ENCODE results near the gene CSNK1D.

- TF ChIP-seq CTCF (IDR thresholded peaks at IDR 0.05) (no peak), ATF3 (CRISPR knock-in tag; conservative IDR thresholded peaks at IDR 0.05) (no peak), CREB1 (CRISPR knock-in tag; IDR thresholded peaks at IDR 0.05) (no peak), SP1 (CRISPR knock-in tag; conservative IDR thresholded peaks at IDR 0.05) (no peak), PRDM15 (CRISPR knock-in tag; IDR thresholded peaks at IDR 0.05) (no peak), MAX (CRISPR knock-in tag; IDR thresholded peaks at IDR 0.05) (no peak), STAT6 (CRISPR knock-in tag; conservative IDR thresholded peaks at IDR 0.05; ENCODE audit: low read depth) (no peak), ZSCAN18 (CRISPR knock-in tag; IDR thresholded peaks at IDR 0.05) (no peak), ZNF512 (CRISPR knock-in tag; IDR thresholded peaks at IDR 0.05; ENCODE audit: borderline replicate concordance) (no peak), USF1 (CRISPR knock-in tag; IDR thresholded peaks at IDR 0.05) (no peak), ZBTB43 (CRISPR knock-in tag; IDR thresholded peaks at IDR 0.05) (no peak), ELF4 (CRISPR knock-in tag; IDR thresholded peaks at IDR 0.05; ENCODE audit: low read depth) (no peak)
Observed at GRCh38 chr17:82255402-82255972, 18.0 kb downstream of the CSNK1D start.
